HG03196 (cell line): ENCODE results near the gene ENTPD8.
"Not testable (repeated sequence)": the region's sequence is repeated elsewhere in the genome, so short reads cannot be mapped to it uniquely, and the experiment has no call there.

Experiments used
- ATAC-seq: cut with Tn5 transposase; IDR thresholded peaks from one replicate; pipeline ENCODE4 v1.9.1; 2021; ENCODE audit not compliant: unreplicated experiment

The ENTPD8 gene

DNA sequence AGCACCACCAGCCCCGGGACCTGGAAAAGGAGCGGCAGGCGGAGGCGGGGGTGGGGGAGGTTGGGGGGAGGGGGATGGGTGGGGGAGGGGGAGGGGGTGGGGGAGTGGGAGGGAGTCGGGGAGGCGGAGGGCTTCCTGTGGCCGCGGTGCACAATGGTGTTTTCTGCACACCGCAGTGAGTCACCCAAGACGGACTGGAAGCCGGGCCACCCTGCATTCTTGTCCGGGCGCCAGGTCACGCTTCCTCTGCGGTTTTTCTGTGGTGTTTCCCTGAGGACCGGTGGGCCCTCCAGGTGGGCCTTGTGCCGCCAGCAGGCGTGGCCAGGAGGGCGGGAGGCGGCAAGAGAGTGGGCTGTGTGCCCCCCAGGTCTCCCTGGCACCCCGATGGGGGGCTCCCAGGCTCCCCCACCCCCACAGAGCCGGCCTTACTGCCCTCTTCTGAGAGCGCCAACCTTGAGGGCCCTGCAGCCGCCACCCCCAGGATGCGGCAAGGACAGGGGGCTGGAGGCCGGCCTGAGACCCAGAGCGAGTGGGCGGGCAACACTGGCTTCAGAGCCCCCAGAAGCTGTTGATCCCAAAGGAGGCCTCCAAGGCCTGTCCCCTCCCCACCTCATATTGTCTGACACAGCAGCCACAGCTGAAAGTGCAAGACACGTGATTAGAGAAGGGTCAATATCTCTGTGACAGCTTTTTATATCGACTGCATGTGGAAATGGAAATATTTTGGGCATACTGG, 29.3 kb downstream of the ENTPD8 start:
- ATAC-seq: peak; percentile 45

DNA sequence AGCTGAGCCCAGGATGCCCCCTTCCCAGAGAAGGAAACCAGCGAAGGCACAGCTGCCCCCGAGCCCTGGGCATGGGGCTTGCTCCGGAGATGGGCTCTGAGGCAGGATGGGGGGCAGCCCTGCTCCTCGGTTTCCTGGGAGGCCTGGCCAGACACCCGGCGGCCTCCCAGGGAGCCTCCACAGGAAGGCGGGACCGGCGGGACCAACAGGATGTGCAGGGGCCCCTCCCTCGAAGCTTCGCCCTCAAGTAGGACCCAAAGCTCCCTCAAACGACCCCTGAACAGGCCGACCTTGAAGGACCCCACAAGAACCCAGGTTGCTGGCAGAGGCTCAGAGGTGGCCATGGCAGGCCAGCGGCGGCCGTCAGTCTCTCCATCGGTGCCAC, 29.9 kb downstream of the ENTPD8 start:
- no peak for ATAC-seq

DNA sequence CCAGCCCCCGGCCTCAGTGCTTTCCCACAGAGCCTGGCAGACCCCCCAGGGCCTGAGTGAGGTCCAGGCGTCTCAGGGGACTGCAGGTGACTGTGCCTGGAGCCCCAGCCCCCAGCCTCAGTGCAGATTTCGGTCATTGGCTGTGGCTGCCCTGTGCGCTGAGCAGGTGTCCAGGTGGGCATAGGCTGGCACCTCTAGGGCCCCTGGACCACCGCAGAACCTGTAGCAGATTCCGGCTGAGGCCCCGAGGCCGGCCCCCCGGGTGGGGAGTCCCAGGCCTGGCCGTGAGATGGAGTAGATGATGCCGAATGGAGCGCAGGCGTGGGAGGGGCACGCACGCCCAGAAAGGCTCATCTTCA, 30.3 kb downstream of the ENTPD8 start:
- ATAC-seq: no peak

DNA sequence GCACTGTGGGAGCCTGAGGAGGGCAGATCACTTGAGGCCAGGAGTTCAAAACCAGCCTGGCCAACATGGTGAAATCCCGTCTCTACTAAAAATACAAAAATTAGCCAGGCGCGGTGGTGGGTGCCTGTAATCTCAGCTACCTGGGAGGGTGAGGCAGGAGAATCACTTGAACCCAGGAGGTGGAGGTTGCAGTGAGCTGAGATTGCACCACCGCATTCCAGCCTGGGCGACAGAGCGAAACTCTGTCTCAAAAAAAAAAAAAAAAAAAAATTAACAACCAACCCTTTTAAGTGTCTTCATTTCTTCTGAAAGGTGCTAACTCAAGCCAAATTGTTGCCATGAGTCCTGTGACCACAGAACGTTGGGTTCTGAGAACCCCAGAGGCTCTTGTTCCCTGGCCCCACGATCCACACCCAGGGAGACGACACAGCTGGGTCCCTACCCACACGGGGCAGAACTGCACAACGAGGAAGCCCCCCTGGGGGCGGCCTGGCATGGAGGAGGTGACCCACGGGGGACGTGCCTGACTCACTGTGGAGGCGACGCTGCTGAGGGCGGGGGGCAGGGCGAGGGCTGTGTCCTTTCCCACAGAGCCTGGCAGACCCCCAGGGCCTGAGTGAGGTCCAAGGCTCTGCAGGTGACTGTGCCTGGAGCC, 30.8 kb downstream of the ENTPD8 start:
- not testable (repeated sequence) for ATAC-seq

DNA sequence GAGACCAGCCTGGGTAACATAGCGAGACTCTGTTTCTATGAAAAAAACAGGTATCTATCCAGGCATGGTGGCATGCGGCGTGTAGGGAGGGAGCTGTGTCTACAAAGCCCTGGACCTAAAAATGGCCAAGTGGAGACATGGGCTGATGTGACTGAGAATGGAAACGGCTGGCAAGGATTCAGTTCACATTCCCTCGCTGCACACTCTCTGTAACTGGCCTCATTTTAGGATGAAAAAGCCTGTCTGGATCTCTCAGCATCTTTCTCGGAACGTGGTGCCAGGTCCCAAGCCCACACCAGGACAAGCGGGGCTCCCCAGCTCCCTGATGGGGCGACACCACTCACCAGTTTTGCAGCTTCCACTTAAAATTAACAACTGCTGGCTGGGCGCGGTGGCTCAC, 31.6 kb downstream of the ENTPD8 start:
- ATAC-seq: no peak

DNA sequence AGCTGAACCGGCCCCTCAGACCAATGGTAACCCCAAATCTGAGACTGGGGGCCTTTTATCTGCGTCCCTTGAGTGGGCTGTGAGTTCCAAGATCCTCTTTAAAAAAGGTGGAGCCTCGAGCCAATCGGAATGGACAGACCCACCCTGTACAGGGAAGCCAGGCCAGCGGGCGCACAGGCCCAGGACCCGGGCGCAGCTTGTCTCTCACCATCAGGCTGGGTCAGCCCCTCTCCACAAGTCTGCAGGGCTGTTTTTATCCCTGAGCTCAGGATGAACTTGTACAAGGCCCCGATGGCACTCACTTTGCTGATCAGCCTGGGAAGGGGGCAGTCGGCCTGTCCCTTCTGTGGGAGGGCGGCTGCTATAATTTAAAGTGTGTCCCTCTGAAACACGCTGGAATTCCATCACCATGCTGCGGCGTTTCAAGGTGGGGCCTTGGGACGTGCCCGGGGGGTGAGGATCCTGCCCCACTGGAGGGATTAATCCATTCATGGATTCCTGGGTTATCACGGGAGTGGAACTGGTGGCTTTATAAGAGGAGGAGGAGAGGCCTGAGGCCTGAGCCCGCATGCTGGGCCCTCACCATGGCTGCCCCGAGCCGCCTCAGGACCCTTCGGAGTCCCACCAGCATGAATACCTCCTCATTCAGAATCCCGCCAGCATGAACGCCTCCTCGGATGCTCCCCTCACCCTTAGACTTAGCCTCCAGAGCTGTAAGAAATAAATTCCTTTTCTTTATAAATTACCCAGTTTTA, 32.3 kb downstream of the ENTPD8 start:
- ATAC-seq: no peak

DNA sequence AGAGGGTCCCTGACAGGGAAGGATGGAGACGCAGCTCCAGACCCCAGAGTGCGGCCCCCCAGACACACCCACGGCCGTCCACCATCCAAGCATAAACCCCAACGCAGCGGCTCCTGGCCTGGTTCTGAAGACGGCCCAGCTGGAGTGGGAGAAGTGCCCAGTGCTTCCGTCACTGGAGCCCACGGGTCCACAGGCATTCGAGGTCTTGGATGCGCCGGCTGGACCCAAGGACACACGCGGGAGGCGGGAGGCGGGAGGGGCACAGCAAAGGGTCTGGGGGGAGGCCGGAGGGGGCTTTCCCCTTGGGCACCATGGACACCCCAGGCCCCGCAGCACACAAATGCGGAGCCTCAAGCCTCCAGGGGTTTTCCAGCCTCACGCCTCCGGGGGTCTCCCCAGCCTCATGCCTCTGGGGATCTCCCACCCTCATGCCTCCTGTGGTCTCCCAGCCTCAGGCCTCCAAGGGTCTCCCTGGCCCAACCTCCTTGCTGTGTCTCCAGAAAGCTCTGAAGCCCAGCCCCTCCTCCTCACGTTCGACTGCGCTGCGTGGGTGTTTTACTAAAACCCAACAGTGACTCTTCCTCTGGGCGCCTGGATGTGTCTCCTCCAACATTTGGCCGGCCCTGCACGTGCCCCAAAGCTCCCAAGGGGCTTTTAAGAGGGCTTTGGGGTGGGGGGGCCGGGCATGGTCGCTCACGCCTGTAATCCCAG, 33.4 kb downstream of the ENTPD8 start:
- no peak for ATAC-seq

DNA sequence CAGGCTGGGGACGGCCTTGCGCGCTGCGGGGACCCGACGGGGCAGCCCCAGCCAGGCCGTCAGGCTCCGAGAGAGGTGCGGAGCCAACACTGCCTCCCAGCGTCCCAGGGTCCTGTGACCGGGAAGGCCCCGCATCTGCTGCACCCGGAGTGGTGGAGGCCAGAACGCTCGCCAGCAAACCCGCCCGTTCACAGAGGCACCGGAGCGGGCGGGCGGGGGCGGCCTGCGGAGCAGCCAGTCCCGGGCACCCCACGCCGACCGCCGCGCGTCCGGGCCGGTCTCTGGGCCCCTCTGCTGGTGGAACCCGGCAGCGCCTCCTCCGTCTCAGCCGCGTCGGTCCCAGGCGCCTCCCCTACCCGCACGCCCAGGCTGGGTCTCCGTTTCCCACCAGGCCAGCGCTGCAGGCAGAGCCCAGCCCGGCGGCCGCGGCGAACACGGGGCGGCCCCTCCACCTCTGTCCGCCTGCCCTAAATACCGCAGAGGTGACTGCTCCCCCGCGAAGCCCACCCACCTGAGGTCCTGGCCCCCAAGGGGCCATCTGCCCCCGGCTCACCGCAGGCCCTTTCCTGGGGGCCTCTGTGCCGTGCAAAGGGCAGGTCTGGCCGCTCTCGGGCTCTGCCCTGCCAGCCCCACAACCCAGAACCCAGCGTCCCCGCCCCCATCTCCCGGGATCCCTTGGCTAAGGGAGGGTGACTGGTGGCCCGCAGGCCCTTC, 34.1 kb downstream of the ENTPD8 start:
- no peak for ATAC-seq

DNA sequence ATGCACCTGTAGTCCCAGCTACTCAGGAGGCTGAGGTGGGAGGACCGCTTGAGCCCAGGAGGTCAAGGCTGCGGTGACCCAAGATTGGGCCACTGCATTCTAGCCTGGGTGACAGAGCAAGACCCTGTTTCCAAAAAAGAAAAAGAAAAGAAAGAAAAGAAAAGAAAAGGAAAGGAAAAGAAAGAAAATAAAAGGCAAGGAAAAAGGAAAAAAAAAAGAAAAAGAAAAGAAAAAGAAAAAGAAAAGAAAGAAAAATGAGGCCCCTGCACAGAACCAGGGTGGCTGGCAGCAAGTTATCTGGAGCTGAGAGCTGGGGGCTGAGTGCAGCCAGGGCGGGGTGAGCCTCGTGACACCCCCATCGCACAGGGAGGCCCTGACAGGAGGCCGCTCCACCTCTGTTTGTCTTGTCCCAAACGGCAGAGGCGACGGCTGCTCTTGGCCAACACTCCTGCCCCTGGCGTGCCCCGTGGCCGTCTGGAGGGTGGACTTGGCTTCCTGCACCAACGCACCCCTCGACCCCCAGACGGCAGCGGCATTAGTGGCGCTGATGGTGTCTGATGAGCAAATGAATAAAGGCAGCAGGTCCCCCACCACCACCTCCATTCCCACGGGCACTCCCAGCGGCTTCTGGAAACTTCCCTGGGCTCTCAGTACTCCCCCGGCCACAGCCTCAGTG, 34.9 kb downstream of the ENTPD8 start:
- ATAC-seq: no peak

DNA sequence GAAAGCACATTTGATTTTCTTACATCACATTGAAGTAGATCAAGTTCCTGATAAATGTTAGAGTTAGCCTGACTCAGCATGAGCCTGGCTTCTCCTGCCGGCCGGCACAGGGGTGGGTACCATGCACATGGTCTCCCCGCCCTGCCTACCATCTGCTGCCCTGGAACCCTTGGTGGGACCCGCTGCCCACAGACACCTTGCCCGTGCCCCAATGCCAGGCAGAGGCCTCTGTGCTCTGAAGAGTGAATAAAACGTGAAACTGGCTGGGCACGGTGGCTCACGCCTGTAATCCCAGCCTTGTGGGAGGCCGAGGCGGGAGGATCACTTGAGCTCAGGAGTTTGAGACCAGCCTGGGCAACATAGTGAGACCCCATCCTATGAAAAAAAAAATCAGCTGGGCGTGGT, 35.5 kb downstream of the ENTPD8 start:
- no peak for ATAC-seq

DNA sequence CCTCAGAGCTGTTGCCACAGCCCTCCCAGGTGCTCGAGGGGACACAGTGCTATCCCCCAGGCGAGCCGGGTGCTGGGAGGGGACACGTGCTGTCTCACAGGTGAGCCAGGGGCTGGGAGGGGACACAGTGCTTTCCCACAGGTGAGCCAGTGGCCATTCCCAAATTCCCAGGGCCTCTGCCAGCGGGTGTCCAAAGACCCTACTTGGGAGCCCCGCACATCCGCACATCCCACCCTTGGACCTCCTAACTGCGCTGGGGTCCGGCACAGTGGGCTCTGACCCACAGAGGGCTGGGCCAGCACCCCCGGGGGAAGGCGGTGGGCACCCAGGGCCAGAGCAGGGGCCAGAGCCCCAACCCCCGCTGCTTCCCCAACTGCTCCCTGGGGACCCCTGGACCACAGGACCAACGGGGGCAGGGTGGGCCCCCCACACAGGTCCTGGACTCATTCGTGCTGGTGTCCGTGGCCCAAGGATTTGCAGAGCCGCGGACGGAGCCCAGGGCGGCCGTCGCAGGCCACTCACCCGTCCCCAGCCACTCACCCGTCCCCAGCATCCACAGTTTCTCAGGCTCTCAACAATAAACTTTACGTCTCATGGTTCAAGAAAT, 36.1 kb downstream of the ENTPD8 start:
- ATAC-seq: no peak

DNA sequence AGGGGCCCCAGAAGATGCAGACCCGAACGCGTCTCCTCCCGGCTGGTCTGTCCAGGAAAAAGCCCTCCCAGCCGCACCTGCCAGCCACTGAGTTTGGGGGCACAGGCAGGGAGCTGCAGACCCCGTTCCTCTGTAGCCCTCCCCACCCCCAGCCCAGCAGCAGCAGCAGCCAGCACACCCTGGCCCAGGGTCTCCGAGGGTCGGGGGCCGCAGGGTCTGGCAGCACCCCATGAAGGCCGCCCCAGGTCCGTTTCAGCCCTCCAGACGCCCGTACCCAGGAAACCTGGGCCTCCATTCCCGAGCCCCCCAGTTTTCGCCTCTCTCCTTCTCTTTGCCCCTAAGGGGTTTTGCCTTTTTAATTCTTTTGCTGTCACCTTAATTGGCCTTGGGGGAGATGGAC, 37.9 kb downstream of the ENTPD8 start:
- no peak for ATAC-seq

DNA sequence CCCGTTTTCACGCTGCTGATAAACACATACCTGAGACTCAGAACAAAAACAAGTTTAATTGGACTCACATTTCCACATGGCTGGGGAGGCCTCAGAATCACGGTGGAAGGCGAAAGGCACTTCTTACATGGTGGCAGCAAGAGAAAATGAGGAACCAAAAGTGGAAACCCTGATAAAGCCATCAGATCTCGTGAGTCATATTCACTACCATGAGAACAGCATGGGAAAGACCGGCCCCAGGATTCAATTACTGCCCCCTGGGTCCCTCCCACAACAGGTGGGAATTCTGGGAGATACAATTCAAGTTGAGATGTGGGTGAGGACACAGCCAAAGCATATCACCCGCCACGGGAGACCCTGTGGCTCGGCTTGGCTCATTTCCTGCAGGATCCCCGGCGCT, 38.4 kb downstream of the ENTPD8 start:
- no peak for ATAC-seq

DNA sequence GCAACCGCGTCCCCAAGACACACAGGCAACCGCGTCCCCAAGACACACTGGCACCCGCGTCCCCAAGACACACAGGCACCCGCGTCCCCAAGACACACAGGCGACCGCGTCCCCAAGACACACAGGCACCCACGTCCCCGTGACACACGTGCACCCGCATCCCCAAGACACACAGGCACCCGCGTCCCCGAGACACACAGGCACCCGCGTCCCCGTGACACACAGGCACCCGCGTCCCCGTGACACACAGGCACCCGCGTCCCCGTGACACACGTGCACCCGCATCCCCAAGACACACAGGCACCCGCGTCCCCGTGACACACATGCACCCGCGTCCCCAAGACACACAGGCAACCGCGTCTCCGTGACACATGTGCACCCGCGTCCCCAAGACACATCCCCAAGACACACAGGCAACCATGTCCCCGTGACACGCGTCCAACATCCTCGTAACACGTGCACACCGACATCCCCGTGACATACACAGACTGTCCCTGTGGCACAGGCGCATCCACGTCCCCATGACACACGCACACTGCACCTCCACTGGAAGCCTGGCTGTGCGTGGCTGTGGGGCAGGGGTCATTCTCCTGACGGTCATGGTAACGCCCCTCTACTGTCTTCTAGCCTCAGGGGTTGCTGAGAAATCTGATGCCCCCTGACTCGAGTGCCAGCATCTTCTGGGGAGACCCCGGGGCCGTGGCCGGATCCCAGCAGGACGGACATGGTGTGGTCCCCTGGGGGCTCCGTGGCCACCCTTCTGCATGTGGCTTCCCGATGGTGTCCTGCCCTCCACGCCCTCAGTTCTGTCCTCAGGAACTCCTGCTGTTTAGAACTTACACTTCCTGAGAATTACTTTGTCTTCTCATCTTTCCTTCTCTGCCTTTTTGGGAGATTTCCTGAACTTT, 42.3 kb downstream of the ENTPD8 start:
- no peak for ATAC-seq

DNA sequence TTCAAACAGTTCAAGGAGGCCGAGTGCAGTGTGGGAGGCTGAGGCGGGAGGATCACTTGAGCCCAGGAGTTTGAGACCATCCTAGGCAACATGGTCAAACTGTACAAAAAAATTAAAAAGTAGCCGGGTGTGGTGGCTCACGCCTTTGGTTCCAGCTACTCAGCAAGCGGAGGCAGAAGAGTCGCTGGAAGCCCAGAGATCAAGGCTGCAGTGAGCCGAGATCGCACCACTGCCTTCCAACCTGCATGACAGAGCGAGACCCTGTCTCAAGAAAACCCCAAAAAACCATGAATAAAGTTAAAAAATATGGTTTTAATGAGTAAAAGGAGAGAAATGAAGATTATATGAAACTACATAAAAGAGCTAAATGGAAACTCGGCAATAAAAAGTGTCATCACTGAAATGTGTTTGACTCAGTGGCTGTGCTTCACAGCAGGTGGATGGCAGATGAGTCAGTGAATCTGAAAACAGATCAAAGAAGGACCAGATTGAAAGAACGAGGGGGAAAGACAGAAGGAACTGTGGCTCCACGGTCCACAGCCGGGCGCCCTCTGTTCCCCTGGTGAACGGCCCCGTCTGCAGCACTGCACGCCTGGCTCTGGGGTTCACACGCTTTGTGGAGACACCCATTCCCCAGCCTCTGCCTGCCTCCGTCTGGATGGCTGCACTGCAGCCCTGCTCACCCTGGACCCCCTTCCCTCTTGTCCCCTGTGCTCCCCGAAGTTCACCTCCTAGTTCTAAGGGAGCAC, 43.3 kb downstream of the ENTPD8 start:
- ATAC-seq: no peak

DNA sequence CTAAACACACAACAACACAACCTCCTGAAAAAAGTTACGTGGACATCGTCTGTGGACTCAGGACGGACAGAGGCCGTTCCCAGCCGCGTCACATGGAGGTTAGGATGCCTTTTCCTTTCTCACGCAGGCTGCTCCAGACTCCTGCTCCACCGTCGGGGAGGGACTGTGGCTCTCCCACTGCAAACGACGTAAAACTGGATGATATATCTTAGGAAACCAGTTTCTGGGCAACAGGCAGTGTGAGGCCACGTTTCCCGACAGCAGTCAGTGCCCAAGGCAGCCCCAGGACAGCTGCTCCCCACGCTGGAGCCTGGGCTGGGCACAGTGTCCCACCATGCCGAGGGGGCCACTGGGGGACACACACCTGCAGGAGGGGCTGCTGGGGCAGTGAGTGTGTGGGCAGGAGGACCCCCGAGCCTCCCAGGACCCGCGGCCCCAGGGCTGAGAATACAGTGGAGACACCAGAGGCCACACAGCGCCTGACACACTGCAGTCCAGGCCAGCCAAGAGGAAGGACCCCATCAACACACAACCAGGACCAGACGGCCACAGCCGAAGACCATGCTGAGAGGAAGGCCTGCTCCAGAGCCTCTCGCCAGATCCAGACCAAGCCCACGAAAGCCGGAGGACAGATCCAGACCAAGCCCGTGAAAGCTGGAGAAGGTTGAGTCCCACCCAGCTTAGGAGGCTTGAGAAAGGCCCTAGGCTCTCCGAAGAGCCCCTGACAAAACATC, 44.4 kb downstream of the ENTPD8 start:
- no peak for ATAC-seq

DNA sequence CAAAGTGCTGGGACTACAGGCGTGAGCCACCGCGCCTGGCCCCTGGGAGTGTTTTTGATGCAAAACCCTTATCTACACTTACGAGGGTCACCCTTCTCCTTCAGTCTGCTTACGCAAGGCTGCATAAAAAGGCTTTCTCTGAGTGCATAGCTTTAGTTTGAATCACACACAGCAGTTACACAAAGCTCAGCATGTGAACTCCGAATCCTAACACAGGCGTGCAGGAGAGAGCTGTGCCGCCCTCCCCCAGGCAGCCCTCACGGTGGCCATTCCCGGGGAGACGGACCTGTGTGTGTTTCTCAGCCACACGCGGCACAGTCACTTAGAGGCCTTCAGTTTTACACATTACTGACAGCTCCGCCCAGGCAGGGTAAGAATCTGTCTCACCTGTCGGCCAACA, 44.9 kb downstream of the ENTPD8 start:
- ATAC-seq: no peak

DNA sequence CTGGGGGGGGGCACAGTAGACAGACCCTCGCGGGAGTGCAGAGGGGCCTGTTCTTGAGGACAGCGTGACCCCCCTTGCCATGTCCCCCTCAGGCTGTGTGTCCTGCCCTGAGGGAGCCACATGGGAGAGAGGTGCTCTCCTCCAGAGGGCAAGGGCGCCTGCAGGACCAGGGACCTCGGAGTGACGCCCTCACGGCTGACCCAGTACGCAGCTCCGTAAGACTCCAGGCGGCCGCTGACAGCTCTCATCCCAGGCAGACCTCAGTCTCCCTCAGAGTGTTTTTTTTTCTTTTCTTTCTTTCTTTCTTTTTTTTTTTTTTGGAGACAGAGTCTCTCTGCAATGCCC, 45.5 kb downstream of the ENTPD8 start:
- ATAC-seq: no peak
